Right lobe of liver (tissue), 4 donors: ENCODE results near the gene HRAS.

Experiments used
- CTCF ChIP-seq, 4 donors: fragments of 200-600 bp in 3 of 4; fragments of 450-650 bp in 1 of 4; IDR thresholded peaks; one replicate each; pipeline versions ENCODE4 v1.5.1 to v1.8.0; 2016 to 2022; ENCODE audit warnings: antibody characterized with exemption in 4 of 4, mild to moderate bottlenecking in 2 of 4
- POLR2A ChIP-seq: fragments of 450-650 bp; IDR thresholded peaks from one replicate; pipeline ENCODE4 v1.6.1; 2017; ENCODE audit warnings: antibody characterized with exemption, mild to moderate bottlenecking
- donor health status: DM: no; HTN: no; CAD: no.
- donor health status: DM: no; HTN: no; CAD: no.
- donor health status: DM: no; HTN: yes; CAD: no.

DNA sequence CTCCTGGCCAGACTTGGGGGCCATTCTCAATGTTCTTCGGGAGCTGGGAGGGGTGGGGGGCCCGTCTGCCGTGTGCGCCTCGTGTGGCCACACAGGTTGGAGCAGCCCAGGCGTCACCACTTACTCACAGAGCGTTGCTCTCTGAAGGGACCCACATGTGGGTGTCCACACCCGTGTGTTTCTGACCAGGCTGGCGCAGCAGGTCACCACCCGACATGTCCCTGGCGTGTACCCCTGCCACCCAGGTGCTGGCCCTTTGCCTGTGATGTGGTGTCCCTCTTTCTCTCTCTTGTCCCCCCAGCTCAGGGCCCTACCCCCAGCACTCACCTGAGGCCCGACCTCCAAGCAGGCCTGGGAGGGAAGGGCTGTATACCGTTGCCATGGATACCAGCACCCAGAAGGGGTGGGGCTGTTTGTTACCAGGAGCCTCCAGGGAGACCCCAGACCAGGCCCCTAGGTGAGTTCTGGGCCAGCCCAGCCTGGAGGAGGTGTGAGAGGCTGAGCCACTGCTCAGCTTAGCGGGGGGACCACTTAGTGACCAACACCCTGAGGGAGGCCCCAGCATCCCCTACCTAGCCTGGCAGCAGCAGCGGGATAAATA lies 23.7 kb upstream of the HRAS start:
- TF ChIP-seq CTCF (IDR thresholded peaks at IDR 0.05) (no peak), POLR2A (no peak)
